K562 (cell line): ENCODE data around the gene GCSH. TPM values are rescaled to one million over a fixed set of nuclear protein-coding genes. Genes with fewer than 3 reads are reported as not detected.

Source experiments
- HIVEP1 ChIP-seq: fragments of 250-450 bp; sonication (Bioruptor Pico); IDR thresholded peaks from 2 replicates; pipeline ENCODE4 v1.4.0; 2020; ENCODE audit warnings: mild to moderate bottlenecking
- IFI16 ChIP-seq: fragments of 250-450 bp; sonication (Bioruptor Pico); IDR thresholded peaks from 2 replicates; pipeline ENCODE4 v2.1.2; 2022; ENCODE audit warnings: mild to moderate bottlenecking, inconsistent platforms
- JUN ChIP-seq, 2 experiments: sonication (generic) in 1 of 2; formaldehyde crosslinking in 1 of 2; IDR thresholded peaks; 2 replicates each; pipeline versions ENCODE4 v1.6.1 to v1.8.0; 2012 to 2022; ENCODE audit warnings: borderline replicate concordance in 2 of 2, mild to moderate bottlenecking in 2 of 2, improper control_type of control experiment in 1 of 2, low read depth in 1 of 2, low read length in 1 of 2, missing genetic modification reagents in 1 of 2
- MYC ChIP-seq, 2 experiments: fragments of 250-450 bp in 1 of 2; sonication (Bioruptor Pico) in 1 of 2; IDR thresholded peaks; 2 replicates each; pipeline versions ENCODE4 v1.5.1 to v1.6.1; 2012 to 2021; ENCODE audit warnings: low read depth in 2 of 2, borderline replicate concordance in 1 of 2, improper control_type of control experiment in 1 of 2, low read length in 1 of 2, mild to moderate bottlenecking in 1 of 2, moderate library complexity in 1 of 2
- NCOA2 ChIP-seq, 2 experiments: fragments of 450-650 bp; IDR thresholded peaks; 2 replicates each; pipeline ENCODE4 v1.6.1; 2018; ENCODE audit warnings: mild to moderate bottlenecking in 2 of 2, moderate library complexity in 1 of 2; ENCODE audit not compliant: partially characterized antibody in 2 of 2
- PTRF ChIP-seq: fragments of 450-650 bp; IDR thresholded peaks from 2 replicates; pipeline ENCODE4 v1.6.1; 2016; ENCODE audit warnings: mild to moderate bottlenecking, missing genetic modification characterization, missing compliant biosample characterization
- SMAD3 ChIP-seq: fragments of 450-650 bp; formaldehyde crosslinking; conservative IDR thresholded peaks from 2 replicates; pipeline ENCODE4 v1.4.0; 2020; ENCODE audit warnings: mild to moderate bottlenecking
- SRF ChIP-seq, 2 experiments: fragments of 250-450, 450-650 bp in 1 of 2; sonication (Bioruptor Pico) in 1 of 2; sonication (generic) in 1 of 2; formaldehyde crosslinking; IDR thresholded peaks; 2 replicates each; pipeline versions ENCODE4 v1.5.0 to v1.5.1; 2020 to 2022; ENCODE audit warnings: mild to moderate bottlenecking in 1 of 2, missing genetic modification reagents in 1 of 2
- ZC3H8 ChIP-seq: fragments of 450-650 bp; IDR thresholded peaks from 2 replicates; pipeline ENCODE4 v1.6.1; 2017
- ZNF12 ChIP-seq: sonication (generic); formaldehyde crosslinking; IDR thresholded peaks from 2 replicates; pipeline ENCODE4 v1.4.0; 2020; ENCODE audit warnings: mild to moderate bottlenecking, missing genetic modification reagents
- ZNF766 ChIP-seq: fragments of 200-800 bp; sonication (Bioruptor generic); conservative IDR thresholded peaks from 2 replicates; pipeline ENCODE4 v1.6.1; 2016; ENCODE audit warnings: missing genetic modification characterization, missing compliant biosample characterization
- polyA plus RNA-seq, 8 experiments: library from polyadenylated mRNA; depleted of rRNA in 4 of 8; stranded (reverse) in 5 of 8; unstranded in 3 of 8; fragments of >200 nt; fragmentation: Nextera tagmentation in 2 of 8; fragmentation: Illumina TruSeq in 1 of 8; extraction: Ambion mirVana in 2 of 8; extraction: Trizol in 1 of 8; gene quantifications; 2 replicates each; pipeline versions ENCODE4 v1.2.1 to v1.2.3, GENCODE V29; 2011 to 2014; ENCODE audit warnings: inconsistent platforms in 1 of 8, missing spikeins in 1 of 8
- total RNA-seq, 7 experiments: library from RNA; depleted of rRNA in 6 of 7; stranded (reverse); fragments of >200 nt in 6 of 7; fragmentation: Illumina TruSeq in 2 of 7; extraction: Trizol in 2 of 7; gene quantifications; 2 replicates each; pipeline versions ENCODE4 v1.2.1 to v1.2.3, GENCODE V29; 2011 to 2021; ENCODE audit warnings: low replicate concordance in 1 of 7
- TF ChIP-seq, protein P1 (sequence below): fragments of 450-650 bp; formaldehyde crosslinking; IDR thresholded peaks from 2 replicates; pipeline ENCODE4 v1.4.0; 2020; ENCODE audit warnings: mild to moderate bottlenecking, moderate library complexity
- TF ChIP-seq, protein P2 (sequence below): fragments of 450-650 bp; IDR thresholded peaks from 2 replicates; pipeline ENCODE4 v1.6.1; 2016; ENCODE audit warnings: mild to moderate bottlenecking, moderate library complexity

The GCSH gene
- total and polyA plus RNA-seq, 9 of the 15 experiments (the other 6 are each of a cell fraction or from before 2014, with no cell fraction given) = 35.0 to 121 (median 89.0) TPM

DNA sequence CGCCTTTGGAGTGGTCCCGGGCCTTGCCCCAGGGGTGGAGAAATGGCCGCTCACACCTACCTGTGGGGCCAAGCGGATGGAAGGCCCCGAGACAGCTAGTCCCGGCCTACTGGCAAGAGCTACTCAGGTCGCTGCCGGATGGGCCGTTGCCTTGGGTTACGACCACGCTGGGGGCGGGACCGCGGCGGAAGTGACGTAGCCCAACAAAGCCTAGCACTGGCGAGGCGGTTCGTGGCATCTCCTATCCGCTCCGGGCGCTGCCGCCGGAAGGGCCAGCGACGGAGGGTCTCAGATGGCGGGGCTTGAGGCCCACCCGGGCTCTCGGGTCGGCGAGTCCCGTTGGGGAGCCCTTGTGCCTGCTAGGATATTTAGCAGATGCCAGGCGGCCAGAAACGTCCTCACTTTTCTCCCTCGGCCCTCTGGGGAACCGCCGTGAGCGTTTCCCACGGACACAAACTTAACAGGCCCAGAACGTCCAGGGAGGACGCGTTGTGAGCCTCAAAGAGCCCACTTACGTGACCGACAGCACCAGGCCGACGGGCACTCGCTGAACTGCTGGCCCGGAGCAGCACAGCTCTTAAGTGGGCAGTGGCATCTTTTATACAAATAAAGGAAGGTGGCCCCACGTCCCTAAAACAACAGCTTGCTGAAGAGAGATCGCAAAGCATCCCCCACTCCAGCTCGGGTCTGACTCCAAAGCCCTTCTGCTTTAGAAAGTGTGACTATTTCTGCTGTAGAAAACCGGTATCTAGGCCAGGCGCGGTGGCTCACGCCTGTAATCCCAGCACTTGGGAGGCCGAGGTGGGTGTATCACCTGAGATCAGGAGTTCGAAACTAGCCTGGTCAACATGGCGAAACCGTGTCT is 18.9 kb downstream of the GCSH start, which contains the start of gene C16orf46 (continued):
- TF ChIP-seq IFI16 (CRISPR knock-in tag) (no peak), ZC3H8 (no peak), NCOA2 (IDR thresholded peaks at IDR 0.05; ENCODE audit: partially characterized antibody in 2 of 2) (no peak), JUN (IDR thresholded peaks at IDR 0.05; ENCODE audit: borderline replicate concordance, low read depth, low read length) (no peak), JUN (CRISPR knock-in tag; IDR thresholded peaks at IDR 0.05; ENCODE audit: borderline replicate concordance) (peak; percentile 89; the same call in 1 of the 2 replicates), ZNF12 (no peak), PTRF (tag) (no peak), HIVEP1 (CRISPR knock-in tag) (peak; percentile 67; the same call in 1 of the 2 replicates), SRF (CRISPR knock-in tag; IDR thresholded peaks at IDR 0.05) (peak in 1 of 2 experiments; percentile 86; a peak in 2 of 4 replicates), MYC (IDR thresholded peaks at IDR 0.05; ENCODE audit: low read depth, low read length) (peak; percentile 34), MYC (CRISPR knock-in tag; IDR thresholded peaks at IDR 0.05; ENCODE audit: borderline replicate concordance, low read depth) (peak; percentile 73; the same call in 1 of the 2 replicates), SMAD3 (CRISPR knock-in tag) (peak; percentile 62; the same call in 1 of the 2 replicates), ZNF766 (CRISPR knock-in tag) (no peak)
- TF ChIP-seq, protein P1, sequence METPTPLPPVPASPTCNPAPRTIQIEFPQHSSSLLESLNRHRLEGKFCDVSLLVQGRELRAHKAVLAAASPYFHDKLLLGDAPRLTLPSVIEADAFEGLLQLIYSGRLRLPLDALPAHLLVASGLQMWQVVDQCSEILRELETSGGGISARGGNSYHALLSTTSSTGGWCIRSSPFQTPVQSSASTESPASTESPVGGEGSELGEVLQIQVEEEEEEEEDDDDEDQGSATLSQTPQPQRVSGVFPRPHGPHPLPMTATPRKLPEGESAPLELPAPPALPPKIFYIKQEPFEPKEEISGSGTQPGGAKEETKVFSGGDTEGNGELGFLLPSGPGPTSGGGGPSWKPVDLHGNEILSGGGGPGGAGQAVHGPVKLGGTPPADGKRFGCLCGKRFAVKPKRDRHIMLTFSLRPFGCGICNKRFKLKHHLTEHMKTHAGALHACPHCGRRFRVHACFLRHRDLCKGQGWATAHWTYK (CRISPR knock-in tag) = peak; percentile 77; the same call in 1 of the 2 replicates
- TF ChIP-seq, protein P2, sequence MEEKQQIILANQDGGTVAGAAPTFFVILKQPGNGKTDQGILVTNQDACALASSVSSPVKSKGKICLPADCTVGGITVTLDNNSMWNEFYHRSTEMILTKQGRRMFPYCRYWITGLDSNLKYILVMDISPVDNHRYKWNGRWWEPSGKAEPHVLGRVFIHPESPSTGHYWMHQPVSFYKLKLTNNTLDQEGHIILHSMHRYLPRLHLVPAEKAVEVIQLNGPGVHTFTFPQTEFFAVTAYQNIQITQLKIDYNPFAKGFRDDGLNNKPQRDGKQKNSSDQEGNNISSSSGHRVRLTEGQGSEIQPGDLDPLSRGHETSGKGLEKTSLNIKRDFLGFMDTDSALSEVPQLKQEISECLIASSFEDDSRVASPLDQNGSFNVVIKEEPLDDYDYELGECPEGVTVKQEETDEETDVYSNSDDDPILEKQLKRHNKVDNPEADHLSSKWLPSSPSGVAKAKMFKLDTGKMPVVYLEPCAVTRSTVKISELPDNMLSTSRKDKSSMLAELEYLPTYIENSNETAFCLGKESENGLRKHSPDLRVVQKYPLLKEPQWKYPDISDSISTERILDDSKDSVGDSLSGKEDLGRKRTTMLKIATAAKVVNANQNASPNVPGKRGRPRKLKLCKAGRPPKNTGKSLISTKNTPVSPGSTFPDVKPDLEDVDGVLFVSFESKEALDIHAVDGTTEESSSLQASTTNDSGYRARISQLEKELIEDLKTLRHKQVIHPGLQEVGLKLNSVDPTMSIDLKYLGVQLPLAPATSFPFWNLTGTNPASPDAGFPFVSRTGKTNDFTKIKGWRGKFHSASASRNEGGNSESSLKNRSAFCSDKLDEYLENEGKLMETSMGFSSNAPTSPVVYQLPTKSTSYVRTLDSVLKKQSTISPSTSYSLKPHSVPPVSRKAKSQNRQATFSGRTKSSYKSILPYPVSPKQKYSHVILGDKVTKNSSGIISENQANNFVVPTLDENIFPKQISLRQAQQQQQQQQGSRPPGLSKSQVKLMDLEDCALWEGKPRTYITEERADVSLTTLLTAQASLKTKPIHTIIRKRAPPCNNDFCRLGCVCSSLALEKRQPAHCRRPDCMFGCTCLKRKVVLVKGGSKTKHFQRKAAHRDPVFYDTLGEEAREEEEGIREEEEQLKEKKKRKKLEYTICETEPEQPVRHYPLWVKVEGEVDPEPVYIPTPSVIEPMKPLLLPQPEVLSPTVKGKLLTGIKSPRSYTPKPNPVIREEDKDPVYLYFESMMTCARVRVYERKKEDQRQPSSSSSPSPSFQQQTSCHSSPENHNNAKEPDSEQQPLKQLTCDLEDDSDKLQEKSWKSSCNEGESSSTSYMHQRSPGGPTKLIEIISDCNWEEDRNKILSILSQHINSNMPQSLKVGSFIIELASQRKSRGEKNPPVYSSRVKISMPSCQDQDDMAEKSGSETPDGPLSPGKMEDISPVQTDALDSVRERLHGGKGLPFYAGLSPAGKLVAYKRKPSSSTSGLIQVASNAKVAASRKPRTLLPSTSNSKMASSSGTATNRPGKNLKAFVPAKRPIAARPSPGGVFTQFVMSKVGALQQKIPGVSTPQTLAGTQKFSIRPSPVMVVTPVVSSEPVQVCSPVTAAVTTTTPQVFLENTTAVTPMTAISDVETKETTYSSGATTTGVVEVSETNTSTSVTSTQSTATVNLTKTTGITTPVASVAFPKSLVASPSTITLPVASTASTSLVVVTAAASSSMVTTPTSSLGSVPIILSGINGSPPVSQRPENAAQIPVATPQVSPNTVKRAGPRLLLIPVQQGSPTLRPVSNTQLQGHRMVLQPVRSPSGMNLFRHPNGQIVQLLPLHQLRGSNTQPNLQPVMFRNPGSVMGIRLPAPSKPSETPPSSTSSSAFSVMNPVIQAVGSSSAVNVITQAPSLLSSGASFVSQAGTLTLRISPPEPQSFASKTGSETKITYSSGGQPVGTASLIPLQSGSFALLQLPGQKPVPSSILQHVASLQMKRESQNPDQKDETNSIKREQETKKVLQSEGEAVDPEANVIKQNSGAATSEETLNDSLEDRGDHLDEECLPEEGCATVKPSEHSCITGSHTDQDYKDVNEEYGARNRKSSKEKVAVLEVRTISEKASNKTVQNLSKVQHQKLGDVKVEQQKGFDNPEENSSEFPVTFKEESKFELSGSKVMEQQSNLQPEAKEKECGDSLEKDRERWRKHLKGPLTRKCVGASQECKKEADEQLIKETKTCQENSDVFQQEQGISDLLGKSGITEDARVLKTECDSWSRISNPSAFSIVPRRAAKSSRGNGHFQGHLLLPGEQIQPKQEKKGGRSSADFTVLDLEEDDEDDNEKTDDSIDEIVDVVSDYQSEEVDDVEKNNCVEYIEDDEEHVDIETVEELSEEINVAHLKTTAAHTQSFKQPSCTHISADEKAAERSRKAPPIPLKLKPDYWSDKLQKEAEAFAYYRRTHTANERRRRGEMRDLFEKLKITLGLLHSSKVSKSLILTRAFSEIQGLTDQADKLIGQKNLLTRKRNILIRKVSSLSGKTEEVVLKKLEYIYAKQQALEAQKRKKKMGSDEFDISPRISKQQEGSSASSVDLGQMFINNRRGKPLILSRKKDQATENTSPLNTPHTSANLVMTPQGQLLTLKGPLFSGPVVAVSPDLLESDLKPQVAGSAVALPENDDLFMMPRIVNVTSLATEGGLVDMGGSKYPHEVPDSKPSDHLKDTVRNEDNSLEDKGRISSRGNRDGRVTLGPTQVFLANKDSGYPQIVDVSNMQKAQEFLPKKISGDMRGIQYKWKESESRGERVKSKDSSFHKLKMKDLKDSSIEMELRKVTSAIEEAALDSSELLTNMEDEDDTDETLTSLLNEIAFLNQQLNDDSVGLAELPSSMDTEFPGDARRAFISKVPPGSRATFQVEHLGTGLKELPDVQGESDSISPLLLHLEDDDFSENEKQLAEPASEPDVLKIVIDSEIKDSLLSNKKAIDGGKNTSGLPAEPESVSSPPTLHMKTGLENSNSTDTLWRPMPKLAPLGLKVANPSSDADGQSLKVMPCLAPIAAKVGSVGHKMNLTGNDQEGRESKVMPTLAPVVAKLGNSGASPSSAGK = peak; percentile 14; the same call in 1 of the 2 replicates
